HG03354 (cell line): Measurements from ENCODE around the gene TNFAIP8.
A peak's percentile ranks its signal among the peaks of the same experiment; 100 is the strongest.

Experiments
- ATAC-seq: cut with Tn5 transposase; IDR thresholded peaks from one replicate; pipeline ENCODE4 v1.9.1; 2021; ENCODE audit warnings: mild to moderate bottlenecking; ENCODE audit not compliant: unreplicated experiment, poor library complexity, severe bottlenecking

TNFAIP8 gene

GRCh38 chr5:119355685-119356611, at the start of gene TNFAIP8:
TSS of gene TNFAIP8 (plus strand) at chr5:119356019. CDS start at chr5:119356091, 72 bp downstream.
- ATAC-seq = peak; percentile 50

GRCh38 chr5:119307170-119307569, 48.6 kb upstream of the TNFAIP8 start:
- no peak for ATAC-seq

GRCh38 chr5:119309326-119309725, 46.5 kb upstream of the TNFAIP8 start:
- peak; percentile 14 for ATAC-seq

- no peak for ATAC-seq
Measured at GRCh38 chr5:119311688-119312087, 44.1 kb upstream of the TNFAIP8 start.

GRCh38 chr5:119312403-119312802, 43.4 kb upstream of the TNFAIP8 start:
- ATAC-seq = no peak

GRCh38 chr5:119313197-119313596, 42.6 kb upstream of the TNFAIP8 start:
- ATAC-seq = no peak

- ATAC-seq = no peak
Measured at GRCh38 chr5:119313658-119314605, 41.9 kb upstream of the TNFAIP8 start.

- peak; percentile 86 for ATAC-seq
Measured at GRCh38 chr5:119315516-119315949, 40.3 kb upstream of the TNFAIP8 start.

GRCh38 chr5:119316086-119316485, 39.7 kb upstream of the TNFAIP8 start:
- ATAC-seq = no peak

- ATAC-seq = no peak
Measured at GRCh38 chr5:119316906-119317305, 38.9 kb upstream of the TNFAIP8 start.

- no peak for ATAC-seq
Measured at GRCh38 chr5:119318256-119318894, 37.4 kb upstream of the TNFAIP8 start.

- ATAC-seq = no peak
Measured at GRCh38 chr5:119319401-119319800, 36.4 kb upstream of the TNFAIP8 start.

- ATAC-seq = no peak
Measured at GRCh38 chr5:119319890-119320289, 35.9 kb upstream of the TNFAIP8 start.

- no peak for ATAC-seq
Measured at GRCh38 chr5:119321569-119322311, 34.1 kb upstream of the TNFAIP8 start.

GRCh38 chr5:119322312-119322947, 33.4 kb upstream of the TNFAIP8 start:
- no peak for ATAC-seq

- ATAC-seq = peak; percentile 44
Measured at GRCh38 chr5:119322948-119323537, 32.8 kb upstream of the TNFAIP8 start.

- no peak for ATAC-seq
Measured at GRCh38 chr5:119323601-119324000, 32.2 kb upstream of the TNFAIP8 start.

- ATAC-seq = no peak
Measured at GRCh38 chr5:119324842-119325241, 31.0 kb upstream of the TNFAIP8 start.
